ENCODE results near the gene TBC1D10A. TPM values are rescaled to one million over a fixed set of nuclear protein-coding genes. Genes with fewer than 3 reads are reported as not detected.

Gene TBC1D10A
- polyA plus RNA-seq, 1 of the 3 experiments (the other 2 are of a cell fraction): 15.3 TPM

- Histone ChIP-seq H3K4me1 (ENCODE audit: control insufficient read depth in 1 of 2, insufficient read depth in 2 of 2, low read depth in 1 of 2, low read length in 1 of 2) (peaks cover 29 to 40% of the 10 kb centered on the region in 2 experiments), H3K9me3 (no peaks in the 10 kb centered on the region), H2AFZ (ENCODE audit: low read depth) (no peak overlapping the region), H3K4me3 (ENCODE audit: low read depth in 2 of 2, low read length in 1 of 2) (no peak overlapping the region), H3K4me2 (no peak overlapping the region), H3F3A (replicated peaks; ENCODE audit: insufficient read depth) (peaks cover 14% of the 10 kb centered on the region), H3K9me2 (no peaks in the 10 kb centered on the region), H3K27ac (ENCODE audit: low read depth in 2 of 2, low read length in 1 of 2) (no peak overlapping the region), H3K9ac (no peak overlapping the region), H3K27me3 (ENCODE audit: insufficient read depth) (no peaks in the 10 kb centered on the region), H4K20me1 (ENCODE audit: insufficient read depth) (no peaks in the 10 kb centered on the region), H3K79me2 (ENCODE audit: insufficient read depth) (no peaks in the 10 kb centered on the region), H3K36me3 (replicated peaks in 1 of 2; ENCODE audit: control insufficient read depth in 1 of 2, insufficient read depth in 2 of 2, low read length in 1 of 2) (no peaks in the 10 kb centered on the region)
- DNase-seq: no peak
- 80% methylated on average over 2 of the region's 6 CpGs for WGBS (ENCODE audit: low lambda C conversion rate)
- ChIA-PET POLR2A (no interaction called here), CTCF (interaction anchor here (1.3 to 3.7 kb wide), 7 partner anchors 9 to 166 kb away, joined by 3 to 65 read pairs (median 5); partner anchors contain the start of genes CASTOR1 and RNF215)
- TF ChIP-seq RCOR1 (IDR thresholded peaks at IDR 0.05; ENCODE audit: low read length): no peak
- TF ChIP-seq, protein P1, sequence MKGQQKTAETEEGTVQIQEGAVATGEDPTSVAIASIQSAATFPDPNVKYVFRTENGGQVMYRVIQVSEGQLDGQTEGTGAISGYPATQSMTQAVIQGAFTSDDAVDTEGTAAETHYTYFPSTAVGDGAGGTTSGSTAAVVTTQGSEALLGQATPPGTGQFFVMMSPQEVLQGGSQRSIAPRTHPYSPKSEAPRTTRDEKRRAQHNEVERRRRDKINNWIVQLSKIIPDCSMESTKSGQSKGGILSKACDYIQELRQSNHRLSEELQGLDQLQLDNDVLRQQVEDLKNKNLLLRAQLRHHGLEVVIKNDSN (IDR thresholded peaks at IDR 0.05; ENCODE audit: borderline replicate concordance, low read depth): no peak
- no peak for TF ChIP-seq SIN3A (IDR thresholded peaks at IDR 0.05; ENCODE audit: borderline replicate concordance, low read depth, low read length)
- no peak for TF ChIP-seq MXI1 (IDR thresholded peaks at IDR 0.05; ENCODE audit: low read depth, low read length)
These were observed 72.4 kb downstream of the TBC1D10A start for GRCh38 chr22:30254314-30254713.

GRCh38 chr22:30253205-30253852 lies 73.4 kb downstream of the TBC1D10A start:
- POLR2A ChIA-PET: no interaction called here
- Histone ChIP-seq H3K9me2 (no peaks in the 10 kb centered on the region), H3F3A (replicated peaks; ENCODE audit: insufficient read depth) (peaks cover 14% of the 10 kb centered on the region), H3K27ac (ENCODE audit: low read depth in 2 of 2, low read length in 1 of 2) (peak overlapping the region in 1 of 2 experiments; percentile 63; a peak in 2 of 4 replicates), H3K79me2 (ENCODE audit: insufficient read depth) (no peaks in the 10 kb centered on the region), H3K4me1 (ENCODE audit: control insufficient read depth in 1 of 2, insufficient read depth in 2 of 2, low read depth in 1 of 2, low read length in 1 of 2) (peaks cover 29 to 40% of the 10 kb centered on the region in 2 experiments), H3K9me3 (no peaks in the 10 kb centered on the region), H3K36me3 (replicated peaks in 1 of 2; ENCODE audit: control insufficient read depth in 1 of 2, insufficient read depth in 2 of 2, low read length in 1 of 2) (no peaks in the 10 kb centered on the region), H4K20me1 (ENCODE audit: insufficient read depth) (no peaks in the 10 kb centered on the region), H3K9ac (no peak overlapping the region), H3K27me3 (ENCODE audit: insufficient read depth) (no peaks in the 10 kb centered on the region), H3K4me3 (ENCODE audit: low read depth in 2 of 2, low read length in 1 of 2) (no peak overlapping the region), H3K4me2 (peak overlapping the region; percentile 51; the same call in 1 of the 2 replicates), H2AFZ (ENCODE audit: low read depth) (0 out of 2 replicates have a peak overlapping the region, but pooled peaks have one; percentile 63)
- peak; percentile 84 for DNase-seq
- CTCF ChIA-PET: interaction anchor here (0.8 to 3.7 kb wide), 6 partner anchors 33 to 165 kb away, joined by 3 to 65 read pairs (median 5); partner anchors contain the start of gene RNF215
- WGBS (ENCODE audit: low lambda C conversion rate): 60% methylated on average over 10 of the region's 22 CpGs
- TF ChIP-seq NRF1 (IDR thresholded peaks at IDR 0.05; ENCODE audit: low read depth, low read length): no peak
- no peak for TF ChIP-seq PBX3 (IDR thresholded peaks at IDR 0.05)
- TF ChIP-seq ELF1 (IDR thresholded peaks at IDR 0.05): no peak
